Psoas muscle (tissue), 8 donors: ENCODE results near the gene KCNJ10. TPM values are rescaled to one million over a fixed set of nuclear protein-coding genes. Genes with fewer than 3 reads are reported as not detected.

Source experiments
- ATAC-seq, 4 donors: fragments of 200-7000 bp; cut with Tn5 transposase; one replicate each; pipeline ENCODE4 v1.9.1; 2020; ENCODE audit warnings: moderate library complexity in 3 of 4, mild to moderate bottlenecking in 2 of 4
- DNase-seq, 2 donors: peaks; one replicate each; pipeline ENCODE4 v3.0.0-alpha.2; 2020
- H3K27ac ChIP-seq: fragments of 200-600 bp; one replicate; pipeline ENCODE4 v1.8.0; 2022
- H3K27me3 ChIP-seq, 3 donors: fragments of 200-600 bp in 1 of 3; one replicate each; pipeline versions ENCODE4 v1.6.1 to v1.8.0; 2013 to 2022; ENCODE audit warnings: low read length in 2 of 3, mild to moderate bottlenecking in 2 of 3, moderate library complexity in 1 of 3; ENCODE audit not compliant: insufficient read depth in 3 of 3
- H3K36me3 ChIP-seq, 2 donors: fragments of 200-600 bp in 1 of 2; one replicate each; pipeline versions ENCODE4 v1.6.1 to v1.8.0; 2013 to 2022; ENCODE audit warnings: low read depth in 1 of 2, mild to moderate bottlenecking in 1 of 2, moderate library complexity in 1 of 2; ENCODE audit not compliant: insufficient read depth in 1 of 2
- H3K4me1 ChIP-seq: fragments of 200-600 bp; one replicate; pipeline ENCODE4 v1.8.0; 2022
- H3K4me3 ChIP-seq: fragments of 200-600 bp; one replicate; pipeline ENCODE4 v1.8.0; 2022; ENCODE audit warnings: mild to moderate bottlenecking
- H3K9me3 ChIP-seq: fragments of 200-600 bp; one replicate; pipeline ENCODE4 v1.8.0; 2022
- CTCF ChIP-seq: fragments of 200-600 bp; IDR thresholded peaks from one replicate; pipeline ENCODE4 v1.8.0; 2022; ENCODE audit warnings: antibody characterized with exemption
- WGBS, 3 donors: extraction: QIAGEN DNeasy Blood & Tissue Kit; methylation state at CpG; one replicate each; pipeline versions ENCODE4 v1.1.6 to v1.1.7; 2013; 5-methylcytosine and 5-hydroxymethylcytosine counted together
- intact Hi-C, 2 donors: fragments of 100-400 bp; cut with DNase I; formaldehyde crosslinking; loops; one replicate each; pipeline versions ENCODE4 v1.11.0 to v1.14.2; 2022
- polyA plus RNA-seq, 3 donors: library from polyadenylated mRNA; stranded (reverse); fragments of 200-250 nt; gene quantifications; one replicate each; pipeline ENCODE4 v1.2.3, GENCODE V29; 2013
- total RNA-seq, 4 donors: library from RNA; stranded (reverse); fragmentation: NEBNext Ultra II Directional in 2 of 4; extraction: Animal tissue kit (Norgen Biotek cat#: 25700) in 2 of 4; gene quantifications; one replicate each; pipeline versions ENCODE4 v1.2.1 to v1.2.4, GENCODE V29; 2021 to 2023
- donor health status: healthy with polysubstance abuse.
- donor health status: DM: no; HTN: no; CAD: no; lungs with moderate emphysema.
- donor health status: Bipolar disorder and iron deficiency.
- donor health status: healthy.
- donor health status: DM: yes; HTN: yes; CAD: no.
- donor health status: DM: no; HTN: no; CAD: no.
- donor health status: DM: no; HTN: no; CAD: no.
- donor health status: DM: yes; HTN: yes; CAD: no.

Gene KCNJ10
- total and polyA plus RNA-seq, 7 donors = 0.01 to 0.09 (median 0.05) TPM; not detected in 3

GRCh38 chr1:160094291-160094625 is 24.3 kb upstream of the KCNJ10 start:
- no peak for DNase-seq
- no peak for TF ChIP-seq CTCF
- Histone ChIP-seq H3K27me3 (no peaks in the 10 kb centered on the region), H3K9me3 (no peaks in the 10 kb centered on the region), H3K27ac (no peak overlapping the region), H3K4me1 (peaks cover 26% of the 10 kb centered on the region), H3K36me3 (peaks cover 0 to 35% of the 10 kb centered on the region in 2 donors), H3K4me3 (no peak overlapping the region)
- ATAC-seq = no peak
- intact Hi-C loops = no loop called here
- 88 to 93% (median 91%) methylated on average over 4 of the region's 4 CpGs for WGBS, 3 donors

GRCh38 chr1:160093624-160094290 is 23.8 kb upstream of the KCNJ10 start:
- DNase-seq (no peak), ATAC-seq (no peak)
- TF ChIP-seq CTCF = no peak
- Histone ChIP-seq H3K9me3 (no peaks in the 10 kb centered on the region), H3K27me3 (no peaks in the 10 kb centered on the region), H3K27ac (no peak overlapping the region), H3K36me3 (peaks cover 0 to 35% of the 10 kb centered on the region in 2 donors), H3K4me3 (no peak overlapping the region), H3K4me1 (peaks cover 23% of the 10 kb centered on the region)
- 72 to 80% (median 74%) methylated on average over 21 of the region's 21 CpGs for WGBS, 3 donors
- intact Hi-C loops = no loop called here

GRCh38 chr1:160093069-160093395 is 23.1 kb upstream of the KCNJ10 start:
- intact Hi-C loops = no loop called here
- ATAC-seq = no peak
- no peak for TF ChIP-seq CTCF

GRCh38 chr1:160092366-160093068 is 22.6 kb upstream of the KCNJ10 start:
- H3K36me3 ChIP-seq = peaks cover 0 to 35% of the 10 kb centered on the region in 2 donors
- H3K4me3 ChIP-seq = no peak overlapping the region
- H3K4me1 ChIP-seq = peaks cover 18% of the 10 kb centered on the region
- ATAC-seq (no peak), DNase-seq (no peak)
- intact Hi-C loops = no loop called here
- WGBS, 3 donors = 89 to 91% (median 90%) methylated on average over 32 of the region's 32 CpGs
- TF ChIP-seq CTCF = no peak
- H3K27ac ChIP-seq = no peak overlapping the region
- no peaks in the 10 kb centered on the region for H3K27me3 ChIP-seq
- no peaks in the 10 kb centered on the region for H3K9me3 ChIP-seq

More at GRCh38 chr1:160093069-160093395, 23.1 kb upstream of the KCNJ10 start:
- Histone ChIP-seq H3K9me3 (no peaks in the 10 kb centered on the region), H3K27me3 (no peaks in the 10 kb centered on the region), H3K27ac (no peak overlapping the region), H3K4me1 (peaks cover 23% of the 10 kb centered on the region), H3K4me3 (no peak overlapping the region), H3K36me3 (peaks cover 0 to 35% of the 10 kb centered on the region in 2 donors)
- DNase-seq = no peak
- 75 to 80% (median 80%) methylated on average over 9 of the region's 9 CpGs for WGBS, 3 donors
